Measurements from ENCODE around the gene TRAPPC11. TPM values are rescaled to one million over a fixed set of nuclear protein-coding genes. Genes with fewer than 3 reads are reported as not detected.

TRAPPC11 gene
- total and polyA plus RNA-seq, 9 of the 15 experiments (the other 6 are each of a cell fraction or from before 2014, with no cell fraction given): 11.6 to 49.0 (median 28.7) TPM

DNA sequence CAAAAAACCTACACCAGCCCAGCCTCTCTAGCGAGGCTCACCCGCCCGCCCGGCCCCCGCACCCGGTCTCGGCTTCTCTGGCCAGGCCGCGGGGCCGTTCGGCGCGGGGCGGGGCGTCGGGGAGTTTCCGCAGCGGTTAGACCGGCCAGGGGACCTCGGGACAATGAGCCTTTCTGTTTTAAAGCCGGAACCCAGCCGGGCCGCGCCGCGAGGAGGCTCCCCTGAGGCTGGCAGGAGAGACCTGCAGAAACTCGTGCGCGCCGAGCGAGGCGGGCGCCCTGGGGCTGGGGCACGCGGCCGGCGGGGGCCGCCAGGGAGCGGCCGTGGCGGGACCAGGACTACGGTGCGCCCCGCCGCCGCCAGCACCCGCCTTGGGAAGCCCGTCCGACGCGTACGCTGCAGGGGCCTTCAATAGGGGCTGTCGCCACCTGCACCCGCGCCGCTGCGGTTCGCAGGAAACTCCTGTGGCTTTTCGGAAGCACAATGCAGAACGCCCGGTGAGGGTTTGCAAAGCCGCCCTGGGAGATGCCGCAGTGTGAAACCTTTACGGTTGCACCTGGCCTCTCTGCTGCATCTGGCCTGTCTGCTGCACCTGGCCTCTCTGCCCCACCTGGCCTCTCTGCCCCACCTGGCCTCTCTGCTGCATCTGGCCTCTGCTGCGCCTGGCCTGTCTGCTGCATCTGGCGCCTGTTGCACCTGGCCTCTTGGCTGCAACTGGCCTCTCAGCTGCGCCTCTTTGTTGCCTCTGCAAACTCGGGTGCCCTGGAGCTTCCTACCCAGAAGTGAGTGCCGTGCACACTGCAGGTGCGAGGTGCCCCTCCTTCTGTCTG is 63.9 kb downstream of the TRAPPC11 start:
- ATAC-seq (no peak), DNase-seq (ENCODE audit: extremely low read depth in 1 of 4, low spot score in 3 of 4) (no peak), FAIRE-seq (no peak)
- Histone ChIP-seq H4K20me1 (replicated peaks; ENCODE audit: control insufficient read depth, insufficient read depth, low read length) (no peaks in the 10 kb centered on the region), H3K79me2 (ENCODE audit: control insufficient read depth, insufficient read depth, low read length) (no peaks in the 10 kb centered on the region), H3K4me3 (no peak overlapping the region), H3K27me3 (ENCODE audit: control insufficient read depth in 2 of 2, insufficient read depth in 2 of 2, low read length in 2 of 2) (peaks cover 10 to 38% of the 10 kb centered on the region in 2 experiments; a peak in 4 of 5 replicates), H3K9me1 (ENCODE audit: control insufficient read depth, insufficient read depth, low read length) (no peaks in the 10 kb centered on the region), H3K4me1 (replicated peaks in 1 of 2; ENCODE audit: control insufficient read depth in 2 of 2, insufficient read depth in 2 of 2, low read length in 2 of 2) (peaks cover 0 to 9% of the 10 kb centered on the region in 2 experiments; a peak in 2 of 5 replicates), H2AFZ (ENCODE audit: low read depth, low read length) (no peak overlapping the region), H3K4me2 (ENCODE audit: insufficient read depth, low read length) (no peak overlapping the region), H3K9ac (ENCODE audit: insufficient read depth in 1 of 2, low read depth in 2 of 2, low read length in 2 of 2) (no peak overlapping the region), H3K36me3 (ENCODE audit: control insufficient read depth, insufficient read depth, low read length) (no peaks in the 10 kb centered on the region), H3K9me3 (replicated peaks; ENCODE audit: control insufficient read depth, insufficient read depth, low read depth, low read length) (no peaks in the 10 kb centered on the region), H3K27ac (ENCODE audit: extremely low read depth, low read depth, low read length) (no peak overlapping the region)
- in situ Hi-C loops (cut with MboI) (no loop called here), intact Hi-C loops (cut with micrococcal nuclease) (no loop called here)
- POLR2A ChIA-PET: no interaction called here
- no peak for TF ChIP-seq PTTG1 (tag; IDR thresholded peaks at IDR 0.05; ENCODE audit: low read depth)
- TF ChIP-seq, protein P1, sequence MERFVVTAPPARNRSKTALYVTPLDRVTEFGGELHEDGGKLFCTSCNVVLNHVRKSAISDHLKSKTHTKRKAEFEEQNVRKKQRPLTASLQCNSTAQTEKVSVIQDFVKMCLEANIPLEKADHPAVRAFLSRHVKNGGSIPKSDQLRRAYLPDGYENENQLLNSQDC (CRISPR knock-in tag; IDR thresholded peaks at IDR 0.05): no peak
- TF ChIP-seq THRAP3 (IDR thresholded peaks at IDR 0.05; ENCODE audit: borderline replicate concordance): no peak
- no peak for TF ChIP-seq ARNT (IDR thresholded peaks at IDR 0.05)
- TF ChIP-seq PHF8 (IDR thresholded peaks at IDR 0.05; ENCODE audit: borderline replicate concordance, low read length): no peak
- TF ChIP-seq ZNF197 (CRISPR knock-in tag; IDR thresholded peaks at IDR 0.05; ENCODE audit: low read depth): no peak
- TF ChIP-seq PCBP1 (IDR thresholded peaks at IDR 0.05; ENCODE audit: low read depth, low read length, poor library complexity, severe bottlenecking): no peak
- TF ChIP-seq IRF9 (tag; IDR thresholded peaks at IDR 0.05): no peak
- TF ChIP-seq, protein P2, sequence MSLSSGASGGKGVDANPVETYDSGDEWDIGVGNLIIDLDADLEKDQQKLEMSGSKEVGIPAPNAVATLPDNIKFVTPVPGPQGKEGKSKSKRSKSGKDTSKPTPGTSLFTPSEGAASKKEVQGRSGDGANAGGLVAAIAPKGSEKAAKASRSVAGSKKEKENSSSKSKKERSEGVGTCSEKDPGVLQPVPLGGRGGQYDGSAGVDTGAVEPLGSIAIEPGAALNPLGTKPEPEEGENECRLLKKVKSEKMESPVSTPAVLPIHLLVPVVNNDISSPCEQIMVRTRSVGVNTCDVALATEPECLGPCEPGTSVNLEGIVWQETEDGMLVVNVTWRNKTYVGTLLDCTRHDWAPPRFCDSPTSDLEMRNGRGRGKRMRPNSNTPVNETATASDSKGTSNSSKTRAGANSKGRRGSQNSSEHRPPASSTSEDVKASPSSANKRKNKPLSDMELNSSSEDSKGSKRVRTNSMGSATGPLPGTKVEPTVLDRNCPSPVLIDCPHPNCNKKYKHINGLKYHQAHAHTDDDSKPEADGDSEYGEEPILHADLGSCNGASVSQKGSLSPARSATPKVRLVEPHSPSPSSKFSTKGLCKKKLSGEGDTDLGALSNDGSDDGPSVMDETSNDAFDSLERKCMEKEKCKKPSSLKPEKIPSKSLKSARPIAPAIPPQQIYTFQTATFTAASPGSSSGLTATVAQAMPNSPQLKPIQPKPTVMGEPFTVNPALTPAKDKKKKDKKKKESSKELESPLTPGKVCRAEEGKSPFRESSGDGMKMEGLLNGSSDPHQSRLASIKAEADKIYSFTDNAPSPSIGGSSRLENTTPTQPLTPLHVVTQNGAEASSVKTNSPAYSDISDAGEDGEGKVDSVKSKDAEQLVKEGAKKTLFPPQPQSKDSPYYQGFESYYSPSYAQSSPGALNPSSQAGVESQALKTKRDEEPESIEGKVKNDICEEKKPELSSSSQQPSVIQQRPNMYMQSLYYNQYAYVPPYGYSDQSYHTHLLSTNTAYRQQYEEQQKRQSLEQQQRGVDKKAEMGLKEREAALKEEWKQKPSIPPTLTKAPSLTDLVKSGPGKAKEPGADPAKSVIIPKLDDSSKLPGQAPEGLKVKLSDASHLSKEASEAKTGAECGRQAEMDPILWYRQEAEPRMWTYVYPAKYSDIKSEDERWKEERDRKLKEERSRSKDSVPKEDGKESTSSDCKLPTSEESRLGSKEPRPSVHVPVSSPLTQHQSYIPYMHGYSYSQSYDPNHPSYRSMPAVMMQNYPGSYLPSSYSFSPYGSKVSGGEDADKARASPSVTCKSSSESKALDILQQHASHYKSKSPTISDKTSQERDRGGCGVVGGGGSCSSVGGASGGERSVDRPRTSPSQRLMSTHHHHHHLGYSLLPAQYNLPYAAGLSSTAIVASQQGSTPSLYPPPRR (CRISPR knock-in tag; IDR thresholded peaks at IDR 0.05; ENCODE audit: borderline replicate concordance): no peak
- no peak for TF ChIP-seq ZNF717 (CRISPR knock-in tag; IDR thresholded peaks at IDR 0.05)
- TF ChIP-seq SIN3A (IDR thresholded peaks at IDR 0.05; ENCODE audit: borderline replicate concordance in 2 of 2, control insufficient read depth in 1 of 2, low read depth in 2 of 2, low read length in 2 of 2): no peak
- CTCF ChIA-PET (ENCODE audit: low intra/inter-chr PET ratio): no interaction called here
- no TSS peak for BruUV-seq (replicated peaks)
- 49% methylated on average over 27 of the region's 70 CpGs for WGBS (ENCODE audit: insufficient coverage, low coverage, missing lambda C conversion rate)
